ENCODE data around the gene EP300. TPM values are rescaled to one million over a fixed set of nuclear protein-coding genes. Genes with fewer than 3 reads are reported as not detected.
"Not testable (repeated sequence)": the region's sequence is repeated elsewhere in the genome, so short reads cannot be mapped to it uniquely, and the experiment has no call there.

The EP300 gene
- total RNA-seq, 1 donor from 2014 or later, result 78.9 TPM

- intact Hi-C loops (cut with DNase I), result no loop called here
- Histone ChIP-seq H3K4me3 (no peak overlapping the region), H3K9me3 (no peaks in the 10 kb centered on the region), H3K36me3 (peaks cover 88% of the 10 kb centered on the region), H3K27ac (peak overlapping the region; percentile 6), H3K4me1 (peaks cover 6% of the 10 kb centered on the region), H3K27me3 (no peaks in the 10 kb centered on the region)
- ATAC-seq (peak; percentile 13), DNase-seq (no peak)
- TF ChIP-seq, protein P1, sequence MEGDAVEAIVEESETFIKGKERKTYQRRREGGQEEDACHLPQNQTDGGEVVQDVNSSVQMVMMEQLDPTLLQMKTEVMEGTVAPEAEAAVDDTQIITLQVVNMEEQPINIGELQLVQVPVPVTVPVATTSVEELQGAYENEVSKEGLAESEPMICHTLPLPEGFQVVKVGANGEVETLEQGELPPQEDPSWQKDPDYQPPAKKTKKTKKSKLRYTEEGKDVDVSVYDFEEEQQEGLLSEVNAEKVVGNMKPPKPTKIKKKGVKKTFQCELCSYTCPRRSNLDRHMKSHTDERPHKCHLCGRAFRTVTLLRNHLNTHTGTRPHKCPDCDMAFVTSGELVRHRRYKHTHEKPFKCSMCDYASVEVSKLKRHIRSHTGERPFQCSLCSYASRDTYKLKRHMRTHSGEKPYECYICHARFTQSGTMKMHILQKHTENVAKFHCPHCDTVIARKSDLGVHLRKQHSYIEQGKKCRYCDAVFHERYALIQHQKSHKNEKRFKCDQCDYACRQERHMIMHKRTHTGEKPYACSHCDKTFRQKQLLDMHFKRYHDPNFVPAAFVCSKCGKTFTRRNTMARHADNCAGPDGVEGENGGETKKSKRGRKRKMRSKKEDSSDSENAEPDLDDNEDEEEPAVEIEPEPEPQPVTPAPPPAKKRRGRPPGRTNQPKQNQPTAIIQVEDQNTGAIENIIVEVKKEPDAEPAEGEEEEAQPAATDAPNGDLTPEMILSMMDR (IDR thresholded peaks at IDR 0.05), result no peak
These were observed 83.2 kb downstream of the EP300 start for GRCh38 chr22:41175546-41175945.

GRCh38 chr22:41177040-41177621, 84.7 kb downstream of the EP300 start:
- peaks cover 8% of the 10 kb centered on the region for H3K4me1 ChIP-seq

DNA sequence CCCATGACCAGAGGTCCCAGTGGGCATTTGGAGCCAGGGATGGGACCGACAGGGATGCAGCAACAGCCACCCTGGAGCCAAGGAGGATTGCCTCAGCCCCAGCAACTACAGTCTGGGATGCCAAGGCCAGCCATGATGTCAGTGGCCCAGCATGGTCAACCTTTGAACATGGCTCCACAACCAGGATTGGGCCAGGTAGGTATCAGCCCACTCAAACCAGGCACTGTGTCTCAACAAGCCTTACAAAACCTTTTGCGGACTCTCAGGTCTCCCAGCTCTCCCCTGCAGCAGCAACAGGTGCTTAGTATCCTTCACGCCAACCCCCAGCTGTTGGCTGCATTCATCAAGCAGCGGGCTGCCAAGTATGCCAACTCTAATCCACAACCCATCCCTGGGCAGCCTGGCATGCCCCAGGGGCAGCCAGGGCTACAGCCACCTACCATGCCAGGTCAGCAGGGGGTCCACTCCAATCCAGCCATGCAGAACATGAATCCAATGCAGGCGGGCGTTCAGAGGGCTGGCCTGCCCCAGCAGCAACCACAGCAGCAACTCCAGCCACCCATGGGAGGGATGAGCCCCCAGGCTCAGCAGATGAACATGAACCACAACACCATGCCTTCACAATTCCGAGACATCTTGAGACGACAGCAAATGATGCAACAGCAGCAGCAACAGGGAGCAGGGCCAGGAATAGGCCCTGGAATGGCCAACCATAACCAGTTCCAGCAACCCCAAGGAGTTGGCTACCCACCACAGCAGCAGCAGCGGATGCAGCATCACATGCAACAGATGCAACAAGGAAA, 85.4 kb downstream of the EP300 start:
- Histone ChIP-seq H3K4me3 (no peak overlapping the region), H3K27ac (no peak overlapping the region), H3K36me3 (peaks cover 66% of the 10 kb centered on the region), H3K9me3 (no peaks in the 10 kb centered on the region), H3K27me3 (no peaks in the 10 kb centered on the region), H3K4me1 (peaks cover 4% of the 10 kb centered on the region)
- intact Hi-C loops (cut with DNase I), result no loop called here
- TF ChIP-seq, protein P1 (IDR thresholded peaks at IDR 0.05), result no peak
- ATAC-seq (no peak), DNase-seq (no peak)

More at GRCh38 chr22:41177040-41177621, 84.7 kb downstream of the EP300 start:
- Histone ChIP-seq H3K9me3 (no peaks in the 10 kb centered on the region), H3K27ac (no peak overlapping the region), H3K27me3 (no peaks in the 10 kb centered on the region), H3K36me3 (peaks cover 73% of the 10 kb centered on the region), H3K4me3 (no peak overlapping the region)
- no peak for DNase-seq
- TF ChIP-seq, protein P1 (IDR thresholded peaks at IDR 0.05), result no peak
- ATAC-seq, result peak; percentile 4
- intact Hi-C loops (cut with DNase I), result no loop called here

DNA sequence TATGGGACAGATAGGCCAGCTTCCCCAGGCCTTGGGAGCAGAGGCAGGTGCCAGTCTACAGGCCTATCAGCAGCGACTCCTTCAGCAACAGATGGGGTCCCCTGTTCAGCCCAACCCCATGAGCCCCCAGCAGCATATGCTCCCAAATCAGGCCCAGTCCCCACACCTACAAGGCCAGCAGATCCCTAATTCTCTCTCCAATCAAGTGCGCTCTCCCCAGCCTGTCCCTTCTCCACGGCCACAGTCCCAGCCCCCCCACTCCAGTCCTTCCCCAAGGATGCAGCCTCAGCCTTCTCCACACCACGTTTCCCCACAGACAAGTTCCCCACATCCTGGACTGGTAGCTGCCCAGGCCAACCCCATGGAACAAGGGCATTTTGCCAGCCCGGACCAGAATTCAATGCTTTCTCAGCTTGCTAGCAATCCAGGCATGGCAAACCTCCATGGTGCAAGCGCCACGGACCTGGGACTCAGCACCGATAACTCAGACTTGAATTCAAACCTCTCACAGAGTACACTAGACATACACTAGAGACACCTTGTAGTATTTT, 86.1 kb downstream of the EP300 start:
- DNase-seq (no peak), ATAC-seq (peak; percentile 9)
- Histone ChIP-seq H3K4me1 (peaks cover 4% of the 10 kb centered on the region), H3K36me3 (peaks cover 59% of the 10 kb centered on the region), H3K27ac (no peak overlapping the region), H3K9me3 (no peaks in the 10 kb centered on the region), H3K27me3 (no peaks in the 10 kb centered on the region), H3K4me3 (no peak overlapping the region)
- intact Hi-C loops (cut with DNase I), result no loop called here
- TF ChIP-seq, protein P1 (IDR thresholded peaks at IDR 0.05), result no peak

- DNase-seq; H3K4me3 ChIP-seq; H3K27ac ChIP-seq; intact Hi-C loops (cut with DNase I); ATAC-seq; H3K9me3 ChIP-seq; H3K4me1 ChIP-seq; H3K27me3 ChIP-seq: not testable (repeated sequence)
- H3K36me3 ChIP-seq, result peaks cover 40% of the 10 kb centered on the region
These were observed 88.0 kb downstream of the EP300 start for GRCh38 chr22:41180362-41180761.

GRCh38 chr22:41180926-41181325, 88.5 kb downstream of the EP300 start:
- Histone ChIP-seq H3K27ac (no peak overlapping the region), H3K27me3 (no peaks in the 10 kb centered on the region), H3K9me3 (no peaks in the 10 kb centered on the region), H3K36me3 (peaks cover 35% of the 10 kb centered on the region), H3K4me3 (no peak overlapping the region), H3K4me1 (peaks cover 4% of the 10 kb centered on the region)
- ATAC-seq, result no peak
- intact Hi-C loops (cut with DNase I), result no loop called here
- TF ChIP-seq, protein P1 (IDR thresholded peaks at IDR 0.05), result no peak
- DNase-seq, result no peak

Data from upper lobe of right lung (tissue), 1 donor.